GM12892 (cell line): ENCODE results near the gene SGCB.

Source experiments
- POLR2A ChIP-seq: IDR thresholded peaks from 2 replicates; pipeline ENCODE4 v1.6.1; 2011; ENCODE audit warnings: low read depth, low read length, control low read depth
- POLR2AphosphoS5 ChIP-seq: IDR thresholded peaks from 2 replicates; pipeline ENCODE4 v1.6.1; 2011; ENCODE audit warnings: low read depth, low read length, control low read depth

DNA sequence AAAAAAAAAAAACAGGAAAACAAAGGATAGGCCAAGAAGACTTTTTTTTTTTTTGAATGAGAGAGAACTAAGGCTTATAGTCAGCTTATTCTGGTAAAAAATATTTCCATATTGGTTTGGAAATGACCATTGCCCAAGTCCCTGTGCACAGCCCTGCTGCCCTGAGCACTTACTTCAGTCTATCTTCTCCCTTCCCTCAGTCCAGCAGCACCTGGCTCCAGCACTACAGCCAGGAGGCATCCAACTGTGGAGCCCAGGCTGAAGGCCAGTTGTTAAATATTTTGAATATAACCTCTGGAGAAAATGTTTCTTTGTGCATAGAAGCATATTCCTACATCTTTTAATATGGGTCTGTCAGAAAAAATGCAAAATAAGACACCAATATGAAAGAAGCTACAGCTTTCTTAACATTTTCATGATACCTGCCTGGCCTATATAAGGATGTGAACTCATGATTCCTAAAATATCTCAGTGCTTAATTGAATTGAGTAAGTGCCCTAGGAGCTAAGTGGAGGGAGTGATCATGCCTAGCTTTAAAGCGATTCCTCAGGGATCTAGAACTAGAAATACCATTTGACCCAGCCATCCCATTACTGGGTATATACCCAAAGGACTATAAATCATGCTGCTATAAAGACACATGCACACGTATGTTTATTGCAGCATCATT lies 32.4 kb downstream of the SGCB start:
- TF ChIP-seq POLR2A (no peak), POLR2AphosphoS5 (no peak)
